ENCODE results near the gene UBL5.

UBL5 gene

DNA sequence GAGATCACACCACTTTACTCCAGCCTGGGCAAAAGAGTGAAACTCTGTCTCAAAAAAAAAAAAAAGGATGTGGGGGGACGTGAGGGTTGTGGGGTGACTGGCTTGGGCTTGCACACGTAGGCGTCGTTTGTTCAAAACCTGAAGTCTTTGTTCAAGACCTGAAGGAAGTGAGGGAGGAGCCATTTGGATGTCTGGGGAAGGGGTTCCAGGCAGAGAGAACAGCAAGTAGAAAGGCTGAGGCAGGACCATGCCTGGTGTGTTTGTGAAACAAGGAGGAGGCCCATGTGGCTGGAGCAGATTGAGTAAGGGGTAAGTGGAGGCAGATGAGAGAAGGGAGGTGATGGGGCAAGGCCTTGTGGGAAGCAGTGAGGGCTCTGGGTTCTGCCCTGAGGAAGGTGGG lies 35.2 kb downstream of the UBL5 start:
- no peak for TF ChIP-seq CTCF (IDR thresholded peaks at IDR 0.05; ENCODE audit: control insufficient read depth, insufficient read depth, low read depth, low read length, missing control alignments)
- DNase-seq (ENCODE audit: low read depth) = no peak
- no peak overlapping the region for H3K4me3 ChIP-seq (ENCODE audit: control insufficient read depth, low read depth, low read length)

GRCh38 chr19:9863759-9864158 lies 36.0 kb downstream of the UBL5 start:
- no peak for DNase-seq (ENCODE audit: low read depth)
- no peak overlapping the region for H3K4me3 ChIP-seq (ENCODE audit: control insufficient read depth, low read depth, low read length)
- no peak for TF ChIP-seq CTCF (IDR thresholded peaks at IDR 0.05; ENCODE audit: control insufficient read depth, insufficient read depth, low read depth, low read length, missing control alignments)

- TF ChIP-seq CTCF (IDR thresholded peaks at IDR 0.05; ENCODE audit: control insufficient read depth, insufficient read depth, low read depth, low read length, missing control alignments) = no peak
- no peak overlapping the region for H3K4me3 ChIP-seq (ENCODE audit: control insufficient read depth, low read depth, low read length)
- no peak for DNase-seq (ENCODE audit: low read depth)
Observed at GRCh38 chr19:9865732-9866501, 38.2 kb downstream of the UBL5 start.

GRCh38 chr19:9868983-9869617 lies 41.4 kb downstream of the UBL5 start:
- DNase-seq (ENCODE audit: low read depth) = no peak
- no peak overlapping the region for H3K4me3 ChIP-seq (ENCODE audit: control insufficient read depth, low read depth, low read length)
- TF ChIP-seq CTCF (IDR thresholded peaks at IDR 0.05; ENCODE audit: control insufficient read depth, insufficient read depth, low read depth, low read length, missing control alignments) = no peak

DNA sequence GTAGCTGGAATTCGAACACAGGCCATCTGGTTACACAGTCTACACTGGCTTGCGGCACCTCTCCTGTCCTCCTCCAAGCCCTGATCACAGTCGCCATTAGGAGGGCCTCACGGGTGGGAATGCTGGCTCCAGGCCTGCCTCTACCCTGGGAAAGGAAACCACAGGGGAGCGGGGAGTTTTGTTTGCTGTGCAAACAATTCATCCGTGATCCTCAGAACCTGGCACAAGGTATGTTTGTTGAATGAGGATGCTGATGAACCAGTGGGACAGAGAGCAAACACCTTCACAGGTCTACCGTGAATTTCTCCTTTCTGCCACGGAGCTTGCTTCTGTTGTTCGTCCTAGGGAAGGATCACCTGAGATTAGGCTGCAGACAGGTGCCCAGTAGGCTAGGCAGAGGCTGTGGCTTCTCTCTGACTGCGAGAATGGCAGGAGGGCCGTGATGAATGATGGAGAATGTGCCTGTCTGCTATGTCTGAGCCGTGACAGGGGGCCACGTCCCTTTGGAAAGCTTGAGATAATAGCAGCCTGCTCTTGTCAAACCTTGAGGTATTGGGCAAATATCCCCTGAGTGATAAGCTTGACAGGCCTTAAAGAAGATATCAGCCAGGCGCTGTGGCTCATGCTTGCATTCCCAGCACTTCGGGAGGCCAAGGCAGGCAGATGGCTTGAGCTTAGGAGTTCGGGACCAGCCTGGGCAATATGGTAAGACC lies 44.1 kb downstream of the UBL5 start:
- no peak overlapping the region for H3K4me3 ChIP-seq (ENCODE audit: control insufficient read depth, low read depth, low read length)
- no peak for TF ChIP-seq CTCF (IDR thresholded peaks at IDR 0.05; ENCODE audit: control insufficient read depth, insufficient read depth, low read depth, low read length, missing control alignments)
- no peak for DNase-seq (ENCODE audit: low read depth)

DNA sequence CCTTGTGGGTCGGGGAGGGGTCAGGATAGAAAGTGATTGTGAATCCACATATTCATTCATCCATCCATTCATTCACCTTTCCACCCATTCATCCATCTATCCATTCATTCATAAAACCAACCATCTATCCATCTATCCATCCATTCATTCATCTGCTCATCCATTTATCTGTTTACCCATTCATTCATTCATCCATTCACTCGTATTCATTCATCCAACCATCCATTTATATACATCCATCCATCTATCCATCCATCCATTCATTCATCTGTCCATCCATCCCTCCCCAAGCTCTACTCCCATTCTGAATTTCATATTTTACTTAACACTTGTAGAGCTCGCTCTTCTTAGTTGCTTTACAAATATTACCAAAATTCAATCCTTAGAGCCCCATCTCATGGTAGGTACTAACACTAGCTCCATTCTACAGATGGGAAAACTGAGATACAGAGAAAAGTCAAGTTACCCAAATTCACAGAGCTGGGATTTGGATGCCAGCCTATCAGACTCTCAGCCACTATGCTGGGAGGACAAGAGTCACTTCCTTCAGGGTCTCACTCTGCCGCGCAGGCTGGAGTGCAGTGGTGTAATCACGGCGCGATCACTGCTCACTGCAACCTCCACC lies 45.0 kb downstream of the UBL5 start:
- no peak overlapping the region for H3K4me3 ChIP-seq (ENCODE audit: control insufficient read depth, low read depth, low read length)
- TF ChIP-seq CTCF (IDR thresholded peaks at IDR 0.05; ENCODE audit: control insufficient read depth, insufficient read depth, low read depth, low read length, missing control alignments) = no peak
- DNase-seq (ENCODE audit: low read depth) = no peak

Measured in AG09309 (cell line).